OCI-LY3 (cell line): Measurements from ENCODE around the gene NACC1.

Source experiments
- H2AFZ ChIP-seq: fragments of 200-600, 300-600 bp; shearing (Covaris generic); 2 replicates; pipeline ENCODE4 v1.6.0; 2014; ENCODE audit warnings: antibody characterized with exemption, low read depth, low read length
- H3K27ac ChIP-seq: fragments of 200-600, 300-600 bp; sonication (generic); 2 replicates; pipeline ENCODE4 v1.5.1; 2014; ENCODE audit warnings: mild to moderate bottlenecking, low read length, moderate library complexity, mixed read lengths
- H3K27me3 ChIP-seq: fragments of 200-600, 300-600 bp; sonication (generic); 2 replicates; pipeline ENCODE4 v1.6.1; 2014; ENCODE audit warnings: low read depth, low read length, mixed read lengths
- H3K36me3 ChIP-seq: fragments of 200-600, 300-600 bp; sonication (generic); replicated peaks from 2 replicates; pipeline ENCODE3; 2014; ENCODE audit warnings: low read depth, low read length, mixed read lengths
- H3K4me1 ChIP-seq: fragments of 300-600, 200-600 bp; sonication (generic); 2 replicates; pipeline ENCODE4 v1.6.1; 2014; ENCODE audit warnings: low read length, mixed read lengths
- H3K4me2 ChIP-seq: fragments of 200-600, 300-600 bp; sonication (generic); 2 replicates; pipeline ENCODE4 v1.6.1; 2014; ENCODE audit warnings: low read length, mixed read lengths
- H3K4me3 ChIP-seq: fragments of 300-600, 200-600 bp; sonication (generic); 2 replicates; pipeline ENCODE4 v1.5.1; 2014; ENCODE audit warnings: antibody characterized with exemption, mild to moderate bottlenecking, low read length, moderate library complexity
- H3K79me2 ChIP-seq: fragments of 300-600, 200-600 bp; shearing (Covaris generic); 2 replicates; pipeline ENCODE4 v1.6.1; 2014; ENCODE audit warnings: mild to moderate bottlenecking, low read length, mixed read lengths
- H3K9ac ChIP-seq: fragments of 300-600, 200-600 bp; shearing (Covaris generic); 2 replicates; pipeline ENCODE4 v1.6.0; 2014; ENCODE audit warnings: mild to moderate bottlenecking, low read length, moderate library complexity
- H3K9me3 ChIP-seq: fragments of 200-600, 300-600 bp; shearing (Covaris generic); 2 replicates; pipeline ENCODE4 v1.6.1; 2014; ENCODE audit warnings: low read length, mixed read lengths; ENCODE audit not compliant: insufficient read depth
- H4K20me1 ChIP-seq: fragments of 200-600, 300-600 bp; sonication (generic); 2 replicates; pipeline ENCODE4 v1.6.1; 2016; ENCODE audit warnings: low read length, mixed read lengths; ENCODE audit not compliant: insufficient read depth
- CTCF ChIP-seq: fragments of 200-600, 300-600 bp; sonication (generic); IDR thresholded peaks from 2 replicates; pipeline ENCODE4 v1.5.1; 2014; ENCODE audit warnings: antibody characterized with exemption, low read length, low read depth
- EZH2phosphoT487 ChIP-seq: fragments of 200-600 bp; shearing (Covaris generic); IDR thresholded peaks from 2 replicates; pipeline ENCODE4 v1.6.1; 2018; ENCODE audit warnings: antibody characterized with exemption, mixed run types, low read depth

The NACC1 gene

DNA sequence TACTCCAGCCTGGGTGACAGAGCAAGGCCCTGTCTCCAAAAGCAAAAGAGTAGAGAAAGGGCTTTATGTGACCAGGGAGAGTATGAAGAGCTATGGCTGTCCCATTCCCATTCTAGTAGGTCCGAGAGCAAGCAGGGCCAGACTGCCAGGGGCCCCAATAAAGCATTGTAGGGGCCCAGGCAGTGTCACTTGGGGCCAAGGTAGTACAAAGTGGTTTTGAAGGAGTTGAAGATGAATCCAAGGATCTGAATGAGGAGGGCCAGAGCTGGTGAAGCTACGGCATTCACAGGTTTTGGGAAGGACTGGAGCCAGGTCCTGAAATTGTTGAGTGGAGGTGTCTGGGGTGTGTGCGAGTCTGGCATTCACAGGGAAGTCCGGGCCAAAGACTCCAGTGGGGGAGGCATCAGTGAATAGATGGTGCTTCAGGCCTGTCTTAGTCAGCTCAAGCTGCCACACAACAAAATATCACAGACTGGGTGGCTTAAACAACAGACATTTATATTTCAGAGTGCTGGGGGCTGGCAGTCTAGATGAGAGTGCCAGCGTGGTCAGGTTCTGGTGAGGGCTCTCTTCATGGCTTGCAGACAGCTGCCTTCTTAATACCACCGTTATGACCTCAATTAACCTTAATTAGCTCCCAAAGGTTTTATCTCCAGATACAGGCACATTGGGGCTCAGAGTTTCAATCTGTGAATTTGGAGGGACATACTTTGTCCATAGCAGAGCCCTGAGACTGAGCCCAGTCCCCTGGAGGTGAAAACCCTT, 9.9 kb downstream of the NACC1 start:
- H2AFZ ChIP-seq, result no peak overlapping the region
- H3K9me3 ChIP-seq, result no peaks in the 10 kb centered on the region
- peaks cover 54% of the 10 kb centered on the region for H4K20me1 ChIP-seq
- H3K4me1 ChIP-seq, result no peaks in the 10 kb centered on the region
- H3K27me3 ChIP-seq, result no peaks in the 10 kb centered on the region
- no peak overlapping the region for H3K4me3 ChIP-seq
- peaks cover 4% of the 10 kb centered on the region for H3K36me3 ChIP-seq
- TF ChIP-seq CTCF, result no peak
- TF ChIP-seq EZH2phosphoT487, result no peak
- no peak overlapping the region for H3K4me2 ChIP-seq
- peaks cover 93% of the 10 kb centered on the region for H3K79me2 ChIP-seq
- no peak overlapping the region for H3K27ac ChIP-seq
- H3K9ac ChIP-seq, result no peak overlapping the region

- peaks cover 93% of the 10 kb centered on the region for H3K79me2 ChIP-seq
- TF ChIP-seq EZH2phosphoT487 (no peak), CTCF (no peak)
- no peaks in the 10 kb centered on the region for H3K4me1 ChIP-seq
- H3K4me3 ChIP-seq, result no peak overlapping the region
- no peaks in the 10 kb centered on the region for H3K27me3 ChIP-seq
- no peak overlapping the region for H3K27ac ChIP-seq
- H2AFZ ChIP-seq, result no peak overlapping the region
- H3K36me3 ChIP-seq, result peaks cover 4% of the 10 kb centered on the region
- no peaks in the 10 kb centered on the region for H3K9me3 ChIP-seq
- no peak overlapping the region for H3K9ac ChIP-seq
- H4K20me1 ChIP-seq, result peaks cover 57% of the 10 kb centered on the region
- H3K4me2 ChIP-seq, result no peak overlapping the region
These were observed 10.5 kb downstream of the NACC1 start for GRCh38 chr19:13128583-13128982.

DNA sequence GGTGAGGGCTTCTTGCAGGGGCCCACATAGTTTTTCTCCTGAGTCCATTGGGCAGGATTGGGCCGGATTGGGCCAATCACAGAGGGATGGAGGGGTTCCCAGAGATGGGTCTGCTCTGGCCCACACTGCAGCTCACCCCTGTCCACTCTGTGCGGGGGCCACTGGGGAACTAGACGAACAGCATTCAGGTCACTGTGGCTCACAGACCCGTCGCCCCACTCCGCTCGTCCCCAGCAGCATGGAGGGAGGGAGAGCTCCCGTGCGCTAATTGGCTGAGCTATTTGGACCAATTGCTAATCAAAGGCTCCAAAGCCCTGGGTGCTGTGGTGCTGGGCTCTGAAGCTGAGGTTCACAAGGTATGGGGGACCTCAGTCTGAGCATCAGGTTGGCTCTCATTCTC, 11.3 kb downstream of the NACC1 start:
- H3K36me3 ChIP-seq, result peaks cover 4% of the 10 kb centered on the region
- no peak overlapping the region for H3K27ac ChIP-seq
- no peak overlapping the region for H2AFZ ChIP-seq
- no peaks in the 10 kb centered on the region for H3K27me3 ChIP-seq
- no peaks in the 10 kb centered on the region for H3K9me3 ChIP-seq
- H4K20me1 ChIP-seq, result peaks cover 58% of the 10 kb centered on the region
- no peak overlapping the region for H3K9ac ChIP-seq
- TF ChIP-seq EZH2phosphoT487 (no peak), CTCF (no peak)
- H3K4me2 ChIP-seq, result no peak overlapping the region
- no peaks in the 10 kb centered on the region for H3K4me1 ChIP-seq
- H3K4me3 ChIP-seq, result no peak overlapping the region
- H3K79me2 ChIP-seq, result peaks cover 94% of the 10 kb centered on the region

DNA sequence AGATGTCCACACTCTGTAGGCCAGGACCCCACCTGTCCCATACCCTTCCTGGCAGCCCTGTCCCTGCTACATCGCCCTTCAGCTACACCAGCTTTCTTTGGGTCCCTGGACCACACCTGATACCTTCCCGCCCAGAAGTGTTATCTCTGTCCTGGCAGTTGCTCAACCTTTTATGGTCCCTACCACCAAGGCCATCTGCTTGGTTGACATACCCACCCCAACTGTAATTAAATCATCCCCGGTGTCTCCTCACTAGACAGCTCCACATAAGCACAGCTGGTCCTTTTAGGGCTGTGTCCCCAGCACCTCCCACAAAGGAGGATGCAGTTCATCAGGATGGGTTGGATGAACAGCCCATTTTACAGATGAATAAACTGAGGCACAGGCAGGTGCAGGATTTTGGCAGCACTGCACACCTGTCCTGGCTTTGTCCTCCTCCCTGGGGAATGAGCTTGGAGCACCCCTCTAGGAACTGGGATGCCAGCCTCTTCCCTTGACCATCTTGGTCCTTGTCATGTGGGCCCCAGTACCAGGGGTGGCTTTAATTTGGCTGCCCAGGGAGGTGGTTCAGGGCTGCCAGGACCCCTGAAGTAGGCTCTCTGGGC, 12.9 kb downstream of the NACC1 start:
- Histone ChIP-seq H3K27me3 (no peaks in the 10 kb centered on the region), H3K36me3 (peaks cover 16% of the 10 kb centered on the region), H3K27ac (no peak overlapping the region), H3K9me3 (no peaks in the 10 kb centered on the region), H4K20me1 (peaks cover 60% of the 10 kb centered on the region), H3K4me2 (no peak overlapping the region), H2AFZ (no peak overlapping the region), H3K79me2 (peaks cover 87% of the 10 kb centered on the region), H3K4me1 (no peaks in the 10 kb centered on the region), H3K4me3 (no peak overlapping the region), H3K9ac (no peak overlapping the region)
- TF ChIP-seq CTCF, result no peak
- TF ChIP-seq EZH2phosphoT487, result no peak
